ENCODE measurements around the gene DTNBP1. TPM values are rescaled to one million over a fixed set of nuclear protein-coding genes. Genes with fewer than 3 reads are reported as not detected.
"Not testable (repeated sequence)": the region's sequence is repeated elsewhere in the genome, so short reads cannot be mapped to it uniquely, and the experiment has no call there.

The DTNBP1 gene
- polyA plus RNA-seq, 10 donors, result 12.2 to 21.5 (median 17.7) TPM

- no peak for DNase-seq
Measured at GRCh38 chr6:15672291-15672690, 9.5 kb upstream of the DTNBP1 start.

DNA sequence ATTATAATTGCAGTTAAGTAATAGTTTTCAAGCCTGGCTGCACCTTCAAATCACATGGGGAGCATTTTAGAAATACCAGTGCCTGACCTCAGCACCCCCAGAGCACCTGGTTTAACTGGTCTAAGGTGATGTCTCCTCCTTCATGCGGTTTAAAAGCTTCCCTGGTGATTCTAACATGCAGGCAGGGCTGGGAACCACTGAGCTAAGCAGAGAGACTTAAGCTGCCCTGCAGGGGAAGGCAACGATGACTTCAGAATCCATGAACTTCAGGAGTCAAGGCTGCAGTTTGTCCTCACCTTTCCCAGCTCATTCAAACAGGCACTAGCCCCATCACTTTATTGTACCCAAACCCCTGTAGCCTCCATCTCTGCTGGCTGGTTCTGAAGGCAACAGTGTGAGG lies 6.1 kb upstream of the DTNBP1 start:
- DNase-seq, result no peak

- DNase-seq, result not testable (repeated sequence)
Measured at GRCh38 chr6:15666896-15667295, 4.1 kb upstream of the DTNBP1 start.

GRCh38 chr6:15665237-15665636 lies 2.4 kb upstream of the DTNBP1 start:
- no peak for DNase-seq

DNA sequence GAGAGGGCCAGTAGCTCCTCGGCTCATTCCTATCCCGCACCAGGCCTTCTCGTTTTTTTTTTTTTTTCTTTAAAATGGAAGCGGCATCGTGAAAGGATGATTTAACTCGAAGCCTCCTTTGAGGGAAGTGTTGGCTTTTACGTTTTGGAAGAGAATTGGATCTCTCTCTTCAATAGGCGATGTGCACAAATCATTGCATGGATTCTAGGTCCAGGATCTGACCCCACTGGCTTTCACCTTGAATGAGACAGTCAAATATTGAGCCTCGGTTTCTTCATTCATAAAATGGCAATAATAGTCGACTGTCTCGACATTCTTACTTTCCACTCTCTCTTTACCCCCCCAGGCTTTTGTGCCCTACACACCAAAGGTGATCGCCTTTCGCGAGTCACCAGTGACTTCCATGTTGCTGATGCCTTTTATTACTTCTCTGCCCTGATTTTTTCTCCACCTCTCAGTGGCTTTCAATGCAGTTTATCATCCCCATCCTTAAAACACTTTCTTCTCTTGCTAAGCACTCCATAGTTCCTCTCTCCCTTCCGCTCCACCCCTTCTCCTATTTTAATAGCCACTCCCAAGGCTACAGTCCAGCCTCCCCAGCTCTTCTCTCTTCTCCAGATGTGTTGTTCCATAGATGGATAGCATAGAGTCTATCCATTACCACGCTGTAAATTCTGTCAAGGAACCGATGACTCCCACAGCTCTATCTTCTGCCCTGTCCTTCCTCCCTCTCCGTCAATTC lies 473 bp upstream of the DTNBP1 start:
- no peak for DNase-seq

- no peak for DNase-seq
Measured at GRCh38 chr6:15661853-15662325, 939 bp downstream of the DTNBP1 start.

- no peak for DNase-seq
Measured at GRCh38 chr6:15659181-15659580, 3.6 kb downstream of the DTNBP1 start.

DNA sequence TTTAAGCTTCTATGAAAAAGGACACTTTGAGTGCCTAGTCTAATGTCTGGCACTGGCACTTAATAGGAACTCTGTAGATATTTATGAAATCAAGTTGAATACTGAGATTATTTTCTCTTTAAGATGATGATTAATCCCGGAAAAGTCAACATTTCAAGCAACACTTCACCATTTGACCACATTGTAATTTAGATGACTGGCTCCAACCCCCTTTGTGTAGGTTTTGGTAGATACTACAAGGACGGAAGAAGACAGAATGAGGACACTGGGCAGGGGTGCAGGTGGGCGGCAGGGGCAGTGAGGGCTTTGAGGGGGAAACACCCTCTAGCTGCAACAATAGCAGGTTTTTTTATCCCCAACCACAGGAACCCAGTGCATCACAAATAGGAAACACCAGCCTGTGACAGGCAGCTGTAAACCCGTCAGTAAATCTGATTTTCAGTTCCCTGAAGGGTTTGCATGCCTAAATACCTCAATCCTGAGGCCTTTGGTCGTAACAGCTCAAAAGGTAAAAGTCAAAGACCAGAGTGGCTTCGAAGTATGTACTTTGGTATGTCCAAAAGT lies 4.6 kb downstream of the DTNBP1 start:
- no peak for DNase-seq

- DNase-seq, result no peak
Measured at GRCh38 chr6:15657290-15657689, 5.5 kb downstream of the DTNBP1 start.

DNA sequence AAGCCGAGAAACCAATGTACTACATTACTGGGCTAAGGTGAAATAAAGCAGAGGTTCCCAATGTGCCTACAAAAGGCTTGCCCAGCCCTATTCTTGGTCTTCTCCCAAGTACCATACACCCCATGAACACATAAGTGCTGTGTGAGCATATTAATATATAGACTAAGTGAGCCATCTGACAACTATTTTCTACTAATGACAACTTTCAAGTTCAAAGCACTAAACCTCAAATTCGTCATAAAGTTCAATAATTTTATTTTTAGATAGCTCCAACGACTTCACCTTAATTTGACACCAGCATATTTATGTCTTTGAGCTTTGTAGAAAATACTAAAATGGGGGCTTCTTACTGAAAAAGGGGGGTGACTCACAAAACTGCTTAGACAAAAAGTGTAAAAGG lies 6.7 kb downstream of the DTNBP1 start:
- no peak for DNase-seq

DNA sequence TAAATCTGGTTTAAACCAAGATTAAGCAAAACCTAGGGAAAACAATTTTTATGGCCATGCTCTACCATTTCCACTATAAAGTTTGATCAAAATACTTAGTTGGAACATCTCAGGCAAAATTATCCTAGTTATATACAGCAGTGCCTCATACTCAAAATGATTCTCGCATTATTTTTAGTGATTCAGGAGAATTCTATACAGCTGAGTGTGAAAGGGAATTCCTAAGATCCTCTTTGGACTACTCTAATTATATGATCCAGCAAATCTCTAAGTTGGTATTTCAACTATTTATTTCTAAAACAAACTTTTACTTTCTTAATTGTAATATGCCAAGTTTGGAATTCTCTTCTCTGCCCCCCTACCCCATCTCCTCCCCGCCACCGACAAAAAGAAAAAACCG lies 8.6 kb downstream of the DTNBP1 start:
- DNase-seq, result no peak

- DNase-seq, result no peak
Measured at GRCh38 chr6:15653581-15653980, 9.2 kb downstream of the DTNBP1 start.

- DNase-seq, result not testable (repeated sequence)
Measured at GRCh38 chr6:15650004-15650559, 12.7 kb downstream of the DTNBP1 start.

DNA sequence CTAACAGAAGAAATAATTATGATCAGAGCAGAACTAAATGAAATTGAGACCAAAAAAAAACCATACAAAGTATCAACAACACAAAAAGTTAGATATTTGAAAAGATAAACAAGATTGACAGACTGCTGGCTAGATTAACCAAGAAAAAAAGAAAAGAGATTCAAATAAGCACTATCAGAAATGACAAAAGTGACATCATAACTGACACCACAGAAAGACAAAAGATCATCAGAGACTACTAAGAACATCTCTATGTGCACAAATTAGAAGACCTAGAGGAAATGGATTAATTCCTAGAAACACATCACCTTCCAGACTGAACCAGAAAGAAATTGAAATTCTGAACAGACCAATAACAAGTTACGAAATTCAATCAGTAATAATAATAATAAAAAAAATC lies 17.9 kb downstream of the DTNBP1 start:
- no peak for DNase-seq

DNA sequence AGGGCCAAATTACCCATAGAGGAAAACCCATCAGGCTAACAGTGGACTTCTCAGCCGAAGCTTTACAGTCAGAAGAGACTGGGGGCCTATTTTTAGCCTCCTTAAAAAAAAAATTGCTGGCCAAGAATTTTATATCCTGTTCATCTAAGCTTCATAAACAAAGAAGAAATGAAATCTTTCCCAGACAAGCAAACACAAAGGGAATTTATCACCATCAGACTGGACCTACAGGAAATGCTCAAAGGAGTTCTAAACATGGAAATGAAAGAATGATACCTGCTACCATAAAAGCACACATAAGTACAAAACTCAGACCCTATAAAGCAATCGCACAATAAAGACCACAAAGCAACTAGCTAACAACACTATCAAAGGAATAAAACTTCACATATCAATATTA lies 19.3 kb downstream of the DTNBP1 start:
- no peak for DNase-seq

DNA sequence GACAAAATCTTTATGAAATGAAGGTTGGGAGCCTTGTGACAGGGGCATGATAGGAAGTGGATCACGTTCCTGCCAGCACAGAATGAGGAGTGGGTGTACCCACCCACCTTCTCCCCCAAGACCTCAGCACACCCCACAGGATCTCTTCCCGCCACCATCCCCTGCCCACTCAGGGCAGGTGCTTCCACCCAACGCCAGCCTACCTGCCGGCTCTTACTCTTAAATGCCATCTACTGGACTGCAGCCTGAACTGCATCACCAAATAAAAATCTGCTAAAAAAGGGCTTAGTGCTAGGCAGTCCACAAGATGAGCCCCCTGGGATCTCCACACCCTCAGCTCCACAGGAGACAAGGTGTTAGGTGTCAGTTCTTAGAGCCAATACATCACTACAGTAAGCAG lies 20.6 kb downstream of the DTNBP1 start:
- no peak for DNase-seq

DNA sequence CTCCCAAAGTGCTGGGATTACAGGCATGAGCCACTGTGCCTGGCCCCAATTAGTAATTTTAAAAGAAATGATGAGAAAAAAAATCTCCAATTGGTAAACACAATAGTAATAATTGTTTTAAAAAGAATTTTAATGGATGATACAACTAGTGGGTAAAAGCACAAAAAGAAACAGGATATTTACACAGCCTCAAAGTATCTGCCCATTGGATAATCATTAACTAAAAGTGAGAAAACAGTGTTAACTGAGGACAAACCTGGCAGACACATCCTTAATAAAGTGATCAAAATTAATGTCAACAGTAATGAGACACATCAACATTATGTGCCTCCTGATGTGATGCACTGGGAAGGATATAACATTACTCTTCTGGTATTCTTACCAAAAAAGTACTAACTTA lies 24.5 kb downstream of the DTNBP1 start:
- DNase-seq, result no peak

DNA sequence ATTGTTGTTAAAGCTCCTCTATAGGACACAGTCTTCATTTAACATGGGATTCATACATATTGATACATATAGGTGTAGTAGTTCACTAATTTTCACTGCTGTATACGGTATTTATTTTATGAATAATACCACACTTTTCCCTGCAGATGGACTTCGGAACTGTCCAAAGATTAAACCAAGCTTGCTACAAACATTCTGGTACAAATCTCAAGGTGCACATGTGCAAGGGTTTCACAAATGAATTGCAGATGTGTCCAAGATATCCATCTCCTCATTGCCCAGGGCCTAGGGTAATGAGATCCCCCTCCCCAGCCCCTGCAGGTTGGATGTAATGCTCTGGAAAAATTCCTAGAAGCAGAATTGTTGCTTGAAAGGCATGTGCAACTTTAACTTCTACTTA lies 31.4 kb downstream of the DTNBP1 start:
- DNase-seq, result no peak

DNA sequence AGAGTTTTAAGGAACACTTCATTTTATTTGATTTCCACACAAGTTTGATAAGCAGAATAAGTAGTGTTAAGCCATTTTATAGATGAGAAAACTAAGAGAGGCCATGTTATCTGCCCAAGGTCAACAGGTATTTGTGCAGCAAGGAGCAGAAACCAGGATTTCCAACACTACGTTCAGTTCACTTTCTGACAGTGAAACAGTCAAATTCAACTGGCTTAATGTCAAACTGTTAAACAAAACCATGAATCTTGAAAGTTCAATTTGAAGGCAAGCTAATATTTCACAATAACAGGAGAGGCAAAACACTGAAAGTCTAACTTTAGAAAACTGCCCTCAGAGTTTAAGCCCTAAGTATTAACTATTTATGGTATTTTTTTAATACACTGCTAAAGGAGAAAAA lies 32.6 kb downstream of the DTNBP1 start:
- no peak for DNase-seq

DNA sequence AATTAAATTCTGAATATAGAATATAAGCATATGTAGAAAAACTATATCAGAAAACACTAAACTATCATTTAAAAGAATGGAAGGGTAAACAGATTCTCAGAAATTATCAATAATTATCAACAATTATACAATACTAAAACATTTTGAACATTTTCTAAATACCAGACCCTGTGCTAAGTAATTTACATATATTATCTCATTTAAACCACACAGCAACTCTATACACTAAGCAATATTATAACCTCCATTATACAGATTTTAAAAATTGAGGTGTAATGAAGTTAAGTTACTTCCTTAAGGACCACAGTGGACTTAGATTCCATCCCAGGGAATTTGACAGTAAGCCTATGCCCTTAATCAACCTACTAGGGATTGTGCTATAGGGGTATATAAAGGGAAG lies 33.3 kb downstream of the DTNBP1 start:
- no peak for DNase-seq

- DNase-seq, result peak in 1 of 3 donors; percentile 41
Measured at GRCh38 chr6:15628499-15629131, 34.2 kb downstream of the DTNBP1 start.

GRCh38 chr6:15627821-15628220 lies 35.0 kb downstream of the DTNBP1 start:
- DNase-seq, result no peak

Data from muscle of back (tissue), 11 donors.